DND-41 (cell line): ENCODE data around the gene RSPH9.

Experiments
- EZH2 ChIP-seq: IDR thresholded peaks from 3 replicates; pipeline ENCODE4 v1.6.1; 2012; ENCODE audit warnings: borderline replicate concordance, low read depth, mild to moderate bottlenecking, moderate library complexity, low read length, inconsistent platforms; ENCODE audit not compliant: severe bottlenecking
- TF ChIP-seq, protein P1 (sequence below): IDR thresholded peaks from 2 replicates; pipeline ENCODE4 v1.5.1; 2012; ENCODE audit warnings: borderline replicate concordance, low read length, moderate library complexity, mild to moderate bottlenecking; ENCODE audit not compliant: poor library complexity, severe bottlenecking; ENCODE audit errors: extremely low read depth

DNA sequence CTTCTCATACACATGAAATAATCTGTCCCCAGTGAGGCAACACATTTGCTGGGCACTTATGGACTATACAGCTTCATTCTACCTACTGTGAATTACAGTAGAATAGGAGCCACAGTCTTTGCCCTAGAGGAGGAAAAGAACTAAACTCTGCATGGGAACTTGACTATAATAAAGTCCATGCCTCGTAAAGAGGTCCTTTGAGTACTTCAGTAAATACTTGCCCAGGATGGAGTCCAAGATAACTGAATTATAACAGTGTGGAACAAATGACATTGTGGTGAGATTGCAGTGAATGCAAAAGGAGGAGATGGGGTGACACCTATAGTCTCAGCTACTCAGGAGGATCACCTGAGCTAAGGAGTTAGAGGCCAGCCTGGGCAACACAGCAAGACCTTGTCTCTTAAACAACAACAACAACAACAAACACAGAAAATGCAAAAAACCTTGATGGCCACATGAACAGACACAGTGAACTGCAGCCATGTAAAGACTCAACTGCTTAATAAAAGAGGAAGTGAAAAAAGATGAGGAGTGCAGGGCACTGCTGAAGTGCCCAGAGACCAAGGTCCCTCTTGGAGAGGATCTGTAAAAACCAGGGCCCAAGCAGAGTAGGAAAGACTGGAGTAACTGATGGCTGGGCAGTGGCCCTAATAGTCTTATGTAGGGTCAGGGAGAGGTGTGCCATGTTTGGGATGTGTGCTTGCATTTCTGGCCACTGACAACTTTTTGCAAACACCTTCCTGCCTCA, 39.0 kb downstream of the RSPH9 start:
- TF ChIP-seq, protein P1, sequence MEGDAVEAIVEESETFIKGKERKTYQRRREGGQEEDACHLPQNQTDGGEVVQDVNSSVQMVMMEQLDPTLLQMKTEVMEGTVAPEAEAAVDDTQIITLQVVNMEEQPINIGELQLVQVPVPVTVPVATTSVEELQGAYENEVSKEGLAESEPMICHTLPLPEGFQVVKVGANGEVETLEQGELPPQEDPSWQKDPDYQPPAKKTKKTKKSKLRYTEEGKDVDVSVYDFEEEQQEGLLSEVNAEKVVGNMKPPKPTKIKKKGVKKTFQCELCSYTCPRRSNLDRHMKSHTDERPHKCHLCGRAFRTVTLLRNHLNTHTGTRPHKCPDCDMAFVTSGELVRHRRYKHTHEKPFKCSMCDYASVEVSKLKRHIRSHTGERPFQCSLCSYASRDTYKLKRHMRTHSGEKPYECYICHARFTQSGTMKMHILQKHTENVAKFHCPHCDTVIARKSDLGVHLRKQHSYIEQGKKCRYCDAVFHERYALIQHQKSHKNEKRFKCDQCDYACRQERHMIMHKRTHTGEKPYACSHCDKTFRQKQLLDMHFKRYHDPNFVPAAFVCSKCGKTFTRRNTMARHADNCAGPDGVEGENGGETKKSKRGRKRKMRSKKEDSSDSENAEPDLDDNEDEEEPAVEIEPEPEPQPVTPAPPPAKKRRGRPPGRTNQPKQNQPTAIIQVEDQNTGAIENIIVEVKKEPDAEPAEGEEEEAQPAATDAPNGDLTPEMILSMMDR, result no peak
- no peak for TF ChIP-seq EZH2
